ENCODE measurements around the gene SDK1.

SDK1 gene

DNA sequence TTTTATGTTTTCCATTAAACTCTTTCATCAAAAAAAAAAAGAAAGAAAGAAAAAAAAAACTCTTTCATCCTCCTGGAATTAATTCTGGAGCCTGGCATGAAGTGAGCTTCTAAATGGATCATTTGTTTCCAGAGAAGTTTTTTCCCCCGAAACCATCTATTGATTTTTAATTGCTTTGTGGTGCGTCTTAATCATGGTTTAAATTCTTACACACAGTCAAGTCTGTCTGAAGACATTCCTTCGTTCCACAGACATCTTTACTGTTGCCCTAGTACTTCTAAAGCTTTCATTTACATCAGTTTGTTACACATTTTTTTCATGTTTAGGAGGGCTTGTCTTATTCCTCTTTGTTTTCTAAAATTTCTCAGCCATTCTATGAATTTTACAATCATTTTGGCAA lies 887.6 kb downstream of the SDK1 start:
- Histone ChIP-seq H3K9ac (ENCODE audit: low read length) (no peak overlapping the region), H3K9me3 (ENCODE audit: control insufficient read depth, low read length) (no peaks in the 10 kb centered on the region), H3K4me1 (ENCODE audit: control insufficient read depth, insufficient read depth, low read length) (peaks cover 10% of the 10 kb centered on the region), H3K27me3 (ENCODE audit: control insufficient read depth, insufficient read depth, low read length) (no peaks in the 10 kb centered on the region), H3K4me3 (ENCODE audit: low read length) (no peak overlapping the region), H3K36me3 (ENCODE audit: control insufficient read depth, insufficient read depth, low read length) (no peaks in the 10 kb centered on the region)

DNA sequence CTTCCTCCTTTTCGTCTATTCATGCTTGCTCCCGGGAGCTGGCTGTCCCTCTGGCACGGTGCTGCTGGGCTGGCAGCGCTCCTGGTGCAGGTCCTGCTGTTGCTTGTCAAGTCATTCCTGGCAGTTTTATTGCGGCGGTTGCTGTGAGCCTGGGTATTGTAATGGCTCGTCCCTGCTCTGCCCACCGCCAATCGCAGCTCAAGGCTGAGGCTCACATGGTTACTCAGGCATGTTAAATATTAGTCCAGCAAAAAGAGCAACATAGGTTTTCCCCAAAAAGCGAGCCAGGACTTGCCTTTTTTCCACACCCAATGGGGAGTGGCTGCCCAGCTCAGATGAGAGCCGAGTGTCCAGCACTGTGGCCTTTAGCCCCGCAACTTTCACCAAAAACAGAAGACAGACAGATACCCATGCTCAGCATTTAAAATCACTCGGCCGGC lies 888.1 kb downstream of the SDK1 start:
- Histone ChIP-seq H3K9ac (ENCODE audit: low read length) (no peak overlapping the region), H3K9me3 (ENCODE audit: control insufficient read depth, low read length) (no peaks in the 10 kb centered on the region), H3K27me3 (ENCODE audit: control insufficient read depth, insufficient read depth, low read length) (no peaks in the 10 kb centered on the region), H3K4me3 (ENCODE audit: low read length) (no peak overlapping the region), H3K4me1 (ENCODE audit: control insufficient read depth, insufficient read depth, low read length) (peaks cover 10% of the 10 kb centered on the region), H3K36me3 (ENCODE audit: control insufficient read depth, insufficient read depth, low read length) (no peaks in the 10 kb centered on the region)

DNA sequence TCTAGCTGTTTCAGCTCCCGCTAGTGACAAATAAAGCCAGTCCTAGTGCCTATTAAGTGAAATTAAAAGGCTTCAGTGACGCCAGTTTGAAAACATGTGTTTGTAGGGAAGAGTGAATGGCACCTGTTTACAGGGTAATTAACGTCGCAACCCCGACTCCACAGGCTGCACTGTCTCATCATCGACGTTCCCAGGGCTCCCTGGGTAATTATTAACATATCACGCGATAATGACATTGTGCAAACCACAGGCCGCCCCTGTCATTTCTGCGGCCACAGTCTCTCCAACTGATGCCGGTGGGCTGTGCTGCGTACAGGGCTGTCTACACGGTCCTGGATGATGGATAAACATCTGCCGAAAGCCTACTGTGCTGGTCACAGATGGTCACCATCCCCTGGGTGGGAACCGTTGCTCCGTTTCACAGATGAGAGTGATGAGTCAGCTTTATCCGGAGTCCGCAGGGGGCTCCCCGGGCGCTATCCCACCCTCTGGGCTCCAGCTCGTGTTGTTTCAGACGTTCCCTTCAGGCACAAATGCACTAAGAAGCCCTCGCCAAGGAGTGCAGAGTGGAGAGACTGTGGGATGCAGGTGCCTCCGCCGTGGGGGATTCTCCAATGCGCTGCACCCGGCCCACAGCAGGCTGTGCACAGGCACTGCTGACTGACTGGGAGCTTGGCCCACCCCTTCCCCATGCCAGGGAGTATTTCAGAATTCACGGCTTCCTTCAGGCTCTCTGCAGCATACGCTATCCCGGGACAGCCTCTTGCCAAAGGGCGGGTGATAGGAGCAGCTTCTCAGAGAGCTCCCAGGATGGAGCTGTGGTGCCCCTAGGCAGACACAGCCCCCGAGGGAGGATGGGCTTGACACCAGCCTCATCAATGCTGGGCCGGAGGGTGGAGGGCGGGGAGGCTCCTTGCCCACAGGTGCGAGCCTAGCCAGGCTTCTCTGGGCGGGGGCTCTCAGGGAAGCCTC lies 889.2 kb downstream of the SDK1 start:
- peaks cover 10% of the 10 kb centered on the region for H3K4me1 ChIP-seq (ENCODE audit: control insufficient read depth, insufficient read depth, low read length)
- H3K9ac ChIP-seq (ENCODE audit: low read length), result no peak overlapping the region
- no peak overlapping the region for H3K4me3 ChIP-seq (ENCODE audit: low read length)
- H3K9me3 ChIP-seq (ENCODE audit: control insufficient read depth, low read length), result no peaks in the 10 kb centered on the region
- no peaks in the 10 kb centered on the region for H3K36me3 ChIP-seq (ENCODE audit: control insufficient read depth, insufficient read depth, low read length)
- no peaks in the 10 kb centered on the region for H3K27me3 ChIP-seq (ENCODE audit: control insufficient read depth, insufficient read depth, low read length)

DNA sequence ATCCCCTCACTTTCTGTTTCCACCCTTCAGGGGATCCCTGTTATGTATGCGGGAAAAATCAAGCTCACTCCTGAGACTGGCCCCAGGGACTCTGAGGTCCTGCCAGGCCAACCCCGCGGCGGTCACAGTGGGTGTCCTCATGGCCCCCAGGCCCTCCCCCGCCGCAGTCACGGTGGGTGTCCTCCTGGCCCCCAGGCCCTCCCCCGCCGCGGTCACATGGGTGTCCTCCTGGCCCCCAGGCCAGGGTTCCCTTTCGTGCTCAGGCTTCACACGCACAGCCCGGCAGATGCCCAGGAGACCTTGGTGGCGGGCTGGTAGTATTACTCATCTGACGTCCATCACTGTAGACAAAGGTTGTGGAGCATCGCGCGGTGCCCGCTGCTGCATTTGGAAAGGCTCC lies 890.0 kb downstream of the SDK1 start:
- no peaks in the 10 kb centered on the region for H3K36me3 ChIP-seq (ENCODE audit: control insufficient read depth, insufficient read depth, low read length)
- H3K27me3 ChIP-seq (ENCODE audit: control insufficient read depth, insufficient read depth, low read length), result no peaks in the 10 kb centered on the region
- peaks cover 10% of the 10 kb centered on the region for H3K4me1 ChIP-seq (ENCODE audit: control insufficient read depth, insufficient read depth, low read length)
- H3K9ac ChIP-seq (ENCODE audit: low read length), result no peak overlapping the region
- no peak overlapping the region for H3K4me3 ChIP-seq (ENCODE audit: low read length)
- H3K9me3 ChIP-seq (ENCODE audit: control insufficient read depth, low read length), result no peaks in the 10 kb centered on the region

DNA sequence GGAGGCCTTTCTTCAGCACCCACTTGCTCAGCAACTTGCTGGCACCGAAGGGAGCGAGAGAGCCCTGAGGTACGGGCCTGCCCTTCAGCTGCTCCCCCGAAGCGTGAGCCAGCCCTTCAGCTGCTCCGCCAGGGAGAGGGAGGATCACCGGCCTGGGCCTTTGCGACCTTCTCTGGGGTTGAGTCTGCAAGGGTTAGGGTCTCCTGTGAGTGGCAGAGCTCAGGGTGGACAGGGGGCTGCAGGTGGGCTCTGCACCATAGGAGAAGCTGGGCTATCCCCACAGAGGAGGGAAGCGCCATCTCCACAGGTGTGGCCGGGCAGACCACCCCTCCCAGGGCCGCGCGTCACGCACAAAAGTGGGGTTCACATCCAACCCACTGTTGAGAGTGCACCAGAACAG lies 890.5 kb downstream of the SDK1 start:
- no peak overlapping the region for H3K4me3 ChIP-seq (ENCODE audit: low read length)
- H3K36me3 ChIP-seq (ENCODE audit: control insufficient read depth, insufficient read depth, low read length), result no peaks in the 10 kb centered on the region
- no peak overlapping the region for H3K9ac ChIP-seq (ENCODE audit: low read length)
- no peaks in the 10 kb centered on the region for H3K9me3 ChIP-seq (ENCODE audit: control insufficient read depth, low read length)
- H3K27me3 ChIP-seq (ENCODE audit: control insufficient read depth, insufficient read depth, low read length), result no peaks in the 10 kb centered on the region
- peaks cover 10% of the 10 kb centered on the region for H3K4me1 ChIP-seq (ENCODE audit: control insufficient read depth, insufficient read depth, low read length)

DNA sequence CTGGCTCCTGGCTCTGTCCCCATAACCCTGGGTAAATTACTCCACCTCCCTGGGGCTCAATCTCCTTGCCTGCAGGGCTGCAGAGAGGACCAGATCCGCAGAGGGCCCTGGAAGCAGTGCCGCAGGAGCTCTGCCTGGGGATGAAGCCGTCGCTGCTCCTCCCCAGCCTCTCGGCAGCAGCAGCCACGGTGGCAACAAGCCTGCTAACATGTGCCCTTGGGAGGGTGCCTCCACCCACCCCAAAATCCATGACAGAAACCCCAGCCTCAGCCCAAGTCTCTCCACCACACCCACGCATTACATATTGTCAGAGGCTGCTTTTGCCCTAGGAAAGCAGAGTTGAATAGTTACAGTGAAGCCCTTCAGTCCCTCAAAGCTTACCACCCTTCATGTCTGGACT lies 894.6 kb downstream of the SDK1 start:
- Histone ChIP-seq H3K4me3 (ENCODE audit: low read length) (no peak overlapping the region), H3K4me1 (ENCODE audit: control insufficient read depth, insufficient read depth, low read length) (no peaks in the 10 kb centered on the region), H3K36me3 (ENCODE audit: control insufficient read depth, insufficient read depth, low read length) (no peaks in the 10 kb centered on the region), H3K27me3 (ENCODE audit: control insufficient read depth, insufficient read depth, low read length) (no peaks in the 10 kb centered on the region), H3K9me3 (ENCODE audit: control insufficient read depth, low read length) (no peaks in the 10 kb centered on the region), H3K9ac (ENCODE audit: low read length) (no peak overlapping the region)

DNA sequence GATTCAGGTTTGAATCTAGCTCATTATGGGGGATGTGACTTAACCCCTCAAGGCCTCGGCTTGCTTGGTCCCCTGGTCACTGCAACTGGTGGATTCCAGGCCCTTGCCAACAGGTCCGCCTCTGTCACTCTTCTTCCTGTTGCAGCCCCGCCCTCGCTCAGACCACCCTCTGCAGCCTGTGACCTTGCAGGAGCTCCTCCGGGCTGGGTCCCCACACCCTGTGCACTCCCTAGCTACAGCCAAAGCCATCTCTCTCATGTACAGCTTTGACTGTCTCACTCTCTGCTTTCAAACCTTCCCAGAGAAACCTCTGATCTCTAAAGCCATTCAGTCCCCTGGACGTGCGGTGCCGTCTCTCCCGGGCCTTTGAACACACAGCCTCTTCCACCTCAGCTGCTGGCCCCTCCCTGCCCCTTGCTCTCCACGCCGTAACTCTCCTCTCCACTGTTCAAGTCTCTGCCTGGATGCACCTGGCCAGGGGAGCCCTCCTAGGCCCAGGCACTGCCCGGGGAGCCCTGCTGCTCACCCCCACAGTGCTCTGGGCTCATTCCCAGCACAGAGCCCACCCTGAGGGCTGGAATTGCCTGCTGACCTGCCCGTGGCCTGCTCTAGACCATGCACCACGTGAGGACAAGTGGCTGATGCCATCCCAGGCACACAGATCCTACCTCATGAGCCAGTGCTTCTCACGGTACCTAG lies 895.2 kb downstream of the SDK1 start:
- no peak overlapping the region for H3K4me3 ChIP-seq (ENCODE audit: low read length)
- no peaks in the 10 kb centered on the region for H3K27me3 ChIP-seq (ENCODE audit: control insufficient read depth, insufficient read depth, low read length)
- no peak overlapping the region for H3K9ac ChIP-seq (ENCODE audit: low read length)
- no peaks in the 10 kb centered on the region for H3K9me3 ChIP-seq (ENCODE audit: control insufficient read depth, low read length)
- no peaks in the 10 kb centered on the region for H3K36me3 ChIP-seq (ENCODE audit: control insufficient read depth, insufficient read depth, low read length)
- H3K4me1 ChIP-seq (ENCODE audit: control insufficient read depth, insufficient read depth, low read length), result no peaks in the 10 kb centered on the region

DNA sequence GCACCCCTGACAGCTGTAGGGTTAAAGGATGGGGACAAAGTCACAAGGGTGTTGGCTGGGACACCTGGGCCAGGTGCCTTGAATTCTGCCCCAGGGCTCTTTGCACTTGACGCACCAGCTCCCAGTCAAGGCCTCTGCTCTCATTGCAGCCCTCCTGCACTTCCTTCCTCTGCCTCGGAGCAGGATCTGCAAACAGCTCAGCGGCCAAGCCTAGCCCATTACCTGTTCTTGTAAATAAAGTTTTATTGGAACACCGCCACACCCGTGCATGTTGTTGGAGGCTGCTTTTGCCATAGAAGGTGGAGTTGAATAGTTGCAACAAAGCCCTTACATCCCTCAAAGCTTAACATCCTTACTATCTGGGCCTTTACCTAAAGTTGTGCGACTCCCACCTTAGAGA lies 897.2 kb downstream of the SDK1 start:
- H3K36me3 ChIP-seq (ENCODE audit: control insufficient read depth, insufficient read depth, low read length), result no peaks in the 10 kb centered on the region
- H3K9me3 ChIP-seq (ENCODE audit: control insufficient read depth, low read length), result no peaks in the 10 kb centered on the region
- no peak overlapping the region for H3K9ac ChIP-seq (ENCODE audit: low read length)
- no peaks in the 10 kb centered on the region for H3K27me3 ChIP-seq (ENCODE audit: control insufficient read depth, insufficient read depth, low read length)
- H3K4me1 ChIP-seq (ENCODE audit: control insufficient read depth, insufficient read depth, low read length), result no peaks in the 10 kb centered on the region
- H3K4me3 ChIP-seq (ENCODE audit: low read length), result no peak overlapping the region

DNA sequence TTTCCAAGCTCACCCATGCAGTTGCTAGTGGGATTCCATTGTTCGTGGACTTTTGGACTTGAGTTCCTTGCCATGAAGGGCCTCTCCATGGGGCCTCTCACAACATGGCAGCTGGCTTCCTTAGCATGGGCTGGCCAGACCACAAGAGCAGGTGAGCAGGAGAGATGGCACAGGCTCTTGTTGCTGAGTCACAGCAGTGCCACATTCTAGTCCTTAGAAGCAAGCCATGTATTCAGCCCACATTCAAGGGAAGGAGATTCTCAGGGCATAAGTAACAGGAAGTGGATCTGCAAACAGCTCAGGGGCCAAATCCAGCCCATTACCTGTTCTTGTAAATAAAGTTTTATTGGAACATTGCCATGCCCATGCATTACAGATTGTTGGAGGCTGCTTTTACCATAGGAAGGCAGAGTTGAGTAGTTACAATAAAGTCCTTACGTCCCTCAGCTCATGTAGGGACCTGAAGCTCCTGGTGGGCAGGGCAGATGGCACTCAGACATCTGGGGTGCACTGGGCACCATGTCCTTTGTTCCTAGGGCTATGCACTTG lies 899.6 kb downstream of the SDK1 start:
- Histone ChIP-seq H3K4me3 (ENCODE audit: low read length) (no peak overlapping the region), H3K36me3 (ENCODE audit: control insufficient read depth, insufficient read depth, low read length) (no peaks in the 10 kb centered on the region), H3K27me3 (ENCODE audit: control insufficient read depth, insufficient read depth, low read length) (no peaks in the 10 kb centered on the region), H3K9me3 (ENCODE audit: control insufficient read depth, low read length) (no peaks in the 10 kb centered on the region), H3K4me1 (ENCODE audit: control insufficient read depth, insufficient read depth, low read length) (no peaks in the 10 kb centered on the region), H3K9ac (ENCODE audit: low read length) (no peak overlapping the region)

DNA sequence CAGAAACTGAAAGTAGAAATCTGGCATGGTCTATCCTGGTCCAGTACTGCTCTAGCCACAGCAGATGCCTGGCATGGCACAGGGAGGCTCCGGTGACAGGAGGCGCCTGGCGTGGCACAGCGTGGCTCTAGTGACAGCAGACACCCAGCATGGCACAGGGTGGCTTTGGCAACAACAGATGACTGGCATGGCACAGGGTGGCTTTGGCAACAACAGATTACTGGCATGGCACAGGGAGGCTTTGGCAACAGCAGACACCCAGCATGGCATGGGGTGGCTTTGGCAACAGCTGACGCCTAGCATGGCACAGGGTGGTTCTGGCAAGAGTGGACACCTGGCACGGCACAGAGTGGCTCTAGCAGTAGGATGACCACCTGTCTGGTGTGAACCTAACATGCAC lies 900.5 kb downstream of the SDK1 start:
- Histone ChIP-seq H3K4me1 (ENCODE audit: control insufficient read depth, insufficient read depth, low read length) (no peaks in the 10 kb centered on the region), H3K27me3 (ENCODE audit: control insufficient read depth, insufficient read depth, low read length) (no peaks in the 10 kb centered on the region), H3K9ac (ENCODE audit: low read length) (no peak overlapping the region), H3K9me3 (ENCODE audit: control insufficient read depth, low read length) (no peaks in the 10 kb centered on the region), H3K36me3 (ENCODE audit: control insufficient read depth, insufficient read depth, low read length) (no peaks in the 10 kb centered on the region), H3K4me3 (ENCODE audit: low read length) (no peak overlapping the region)

DNA sequence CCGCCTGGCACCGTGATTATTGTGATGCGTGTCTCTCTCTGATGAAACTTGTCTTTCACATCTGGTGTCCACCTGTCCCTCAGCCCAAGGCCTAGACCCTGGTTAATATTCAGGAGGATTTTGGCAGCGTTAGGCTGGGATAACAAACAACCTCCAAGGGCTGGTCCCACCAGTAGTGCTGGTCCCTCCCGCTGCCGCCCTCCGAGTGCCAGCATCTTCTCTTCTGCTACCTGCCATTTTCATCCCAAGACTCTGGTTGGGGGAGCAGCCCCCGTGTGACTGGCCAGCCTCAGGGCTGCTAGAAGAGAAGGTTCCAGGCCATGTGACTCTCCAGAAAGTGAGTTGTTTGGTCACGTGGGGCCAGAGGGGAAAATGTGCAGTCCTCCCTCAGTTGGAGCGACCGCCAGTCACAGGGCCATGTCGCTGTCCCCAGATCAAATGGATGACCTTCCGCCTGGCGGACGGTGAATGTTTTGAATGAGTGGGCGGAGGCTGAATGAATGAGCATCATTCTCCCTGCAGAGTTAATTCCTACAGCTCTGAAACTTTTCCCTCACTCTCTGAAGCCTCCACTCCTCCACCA lies 901.2 kb downstream of the SDK1 start:
- H3K9me3 ChIP-seq (ENCODE audit: control insufficient read depth, low read length), result no peaks in the 10 kb centered on the region
- no peak overlapping the region for H3K9ac ChIP-seq (ENCODE audit: low read length)
- no peaks in the 10 kb centered on the region for H3K36me3 ChIP-seq (ENCODE audit: control insufficient read depth, insufficient read depth, low read length)
- H3K4me1 ChIP-seq (ENCODE audit: control insufficient read depth, insufficient read depth, low read length), result no peaks in the 10 kb centered on the region
- H3K27me3 ChIP-seq (ENCODE audit: control insufficient read depth, insufficient read depth, low read length), result no peaks in the 10 kb centered on the region
- H3K4me3 ChIP-seq (ENCODE audit: low read length), result no peak overlapping the region

DNA sequence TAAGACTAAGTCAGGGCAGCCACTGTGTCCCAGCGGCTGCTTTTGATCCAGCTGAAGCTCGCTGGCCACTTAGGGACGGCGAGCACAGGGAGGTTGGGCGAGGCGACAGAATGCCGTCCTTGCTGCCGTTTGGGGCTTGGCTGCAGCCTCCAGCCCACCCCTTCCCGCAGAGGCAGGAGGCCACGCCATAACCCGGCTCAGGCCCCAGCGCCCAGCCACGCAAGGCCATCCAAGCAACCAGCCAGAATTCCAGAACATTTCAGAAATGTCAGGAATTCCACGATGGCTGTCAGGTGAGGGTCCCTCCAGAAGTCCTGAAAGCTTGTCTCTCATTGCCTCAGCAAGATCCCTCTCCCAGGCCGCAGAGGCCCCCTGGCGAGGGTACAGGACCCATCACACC lies 901.9 kb downstream of the SDK1 start:
- no peak overlapping the region for H3K9ac ChIP-seq (ENCODE audit: low read length)

More for the DNA sequence above, 901.9 kb downstream of the SDK1 start:
- Histone ChIP-seq H3K4me1 (ENCODE audit: control insufficient read depth, insufficient read depth, low read length) (no peaks in the 10 kb centered on the region), H3K9me3 (ENCODE audit: control insufficient read depth, low read length) (no peaks in the 10 kb centered on the region), H3K27me3 (ENCODE audit: control insufficient read depth, insufficient read depth, low read length) (no peaks in the 10 kb centered on the region), H3K36me3 (ENCODE audit: control insufficient read depth, insufficient read depth, low read length) (no peaks in the 10 kb centered on the region), H3K4me3 (ENCODE audit: low read length) (no peak overlapping the region)

Data from mucosa of stomach (tissue), 1 donor.